Activated naive CD4-positive, alpha-beta T cell treated with anti-CD3 and anti-CD28 coated beads, Interleukin-2, amount 50 U/mL, for 16 hours (primary cell): ENCODE measurements around the gene NDE1.

Source experiments
- DNase-seq: peaks from one replicate; pipeline ENCODE4 v3.0.0-alpha.2; 2020

Gene NDE1

GRCh38 chr16:15772579-15773293 is 122.7 kb downstream of the NDE1 start:
- DNase-seq = no peak

GRCh38 chr16:15773968-15774367 is 123.9 kb downstream of the NDE1 start:
- DNase-seq = no peak

GRCh38 chr16:15775209-15775608 is 125.2 kb downstream of the NDE1 start:
- DNase-seq = no peak

GRCh38 chr16:15775663-15776304 is 125.7 kb downstream of the NDE1 start:
- DNase-seq = no peak
